Measurements from ENCODE around the gene ZEB1. TPM values are rescaled to one million over a fixed set of nuclear protein-coding genes. Genes with fewer than 3 reads are reported as not detected.
"Not testable (repeated sequence)": the region's sequence is repeated elsewhere in the genome, so short reads cannot be mapped to it uniquely, and the experiment has no call there.

The ZEB1 gene
- total RNA-seq, 4 donors from 2014 or later = 124 to 189 (median 154) TPM

DNA sequence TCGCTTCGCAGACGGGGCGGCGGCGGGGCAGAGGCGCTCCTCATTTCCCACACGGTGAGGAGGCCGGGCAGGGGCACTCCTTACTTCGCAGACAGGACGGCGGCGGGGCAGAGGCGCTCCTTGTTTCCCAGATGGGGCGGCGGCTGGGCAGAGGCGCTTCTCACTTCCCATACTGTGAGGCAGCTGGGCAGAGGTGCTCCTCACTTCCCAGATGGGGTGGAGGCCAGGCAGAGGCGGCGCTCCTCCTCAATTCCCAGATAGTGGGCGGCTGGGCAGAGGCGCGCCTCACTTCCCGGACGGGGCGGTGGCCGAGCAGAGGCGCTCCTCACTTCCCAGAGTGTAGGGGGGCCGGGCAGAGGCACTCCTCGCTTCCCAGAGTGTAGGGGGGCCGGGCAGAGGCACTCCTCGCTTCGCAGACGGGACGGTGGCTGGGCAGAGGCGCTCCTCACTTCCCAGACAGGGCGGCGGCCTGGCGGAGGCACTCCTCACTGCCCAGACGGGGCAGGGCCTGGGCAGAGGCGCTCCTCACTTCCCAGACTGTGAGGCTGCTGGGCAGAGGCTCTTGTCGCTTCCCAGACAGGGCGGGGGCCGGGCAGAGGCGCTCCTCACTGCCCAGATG lies 43.1 kb downstream of the ZEB1 start:
- H3K27me3 ChIP-seq = no peaks in the 10 kb centered on the region
- no peaks in the 10 kb centered on the region for H3K9me3 ChIP-seq
- DNase-seq (ENCODE audit: extremely low spot score) = no peak
- WGBS = 99% methylated on average over 23 of the region's 44 CpGs
- H3K4me1 ChIP-seq = peaks cover 22 to 46% (median 43%) of the 10 kb centered on the region in 4 donors
- TF ChIP-seq POLR2AphosphoS5 (IDR thresholded peaks at IDR 0.05) (no peak), POLR2A (IDR thresholded peaks at IDR 0.05; ENCODE audit: low read depth) (no peak), EP300 (IDR thresholded peaks at IDR 0.05) (no peak)
- TF ChIP-seq, protein P1, sequence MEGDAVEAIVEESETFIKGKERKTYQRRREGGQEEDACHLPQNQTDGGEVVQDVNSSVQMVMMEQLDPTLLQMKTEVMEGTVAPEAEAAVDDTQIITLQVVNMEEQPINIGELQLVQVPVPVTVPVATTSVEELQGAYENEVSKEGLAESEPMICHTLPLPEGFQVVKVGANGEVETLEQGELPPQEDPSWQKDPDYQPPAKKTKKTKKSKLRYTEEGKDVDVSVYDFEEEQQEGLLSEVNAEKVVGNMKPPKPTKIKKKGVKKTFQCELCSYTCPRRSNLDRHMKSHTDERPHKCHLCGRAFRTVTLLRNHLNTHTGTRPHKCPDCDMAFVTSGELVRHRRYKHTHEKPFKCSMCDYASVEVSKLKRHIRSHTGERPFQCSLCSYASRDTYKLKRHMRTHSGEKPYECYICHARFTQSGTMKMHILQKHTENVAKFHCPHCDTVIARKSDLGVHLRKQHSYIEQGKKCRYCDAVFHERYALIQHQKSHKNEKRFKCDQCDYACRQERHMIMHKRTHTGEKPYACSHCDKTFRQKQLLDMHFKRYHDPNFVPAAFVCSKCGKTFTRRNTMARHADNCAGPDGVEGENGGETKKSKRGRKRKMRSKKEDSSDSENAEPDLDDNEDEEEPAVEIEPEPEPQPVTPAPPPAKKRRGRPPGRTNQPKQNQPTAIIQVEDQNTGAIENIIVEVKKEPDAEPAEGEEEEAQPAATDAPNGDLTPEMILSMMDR (IDR thresholded peaks at IDR 0.05) = no peak
- no peak overlapping the region for H3K27ac ChIP-seq (replicated peaks in 1 of 4)
- intact Hi-C loops (cut with DNase I) = no loop called here
- H3K36me3 ChIP-seq = peaks cover 0 to 27% (median 14%) of the 10 kb centered on the region in 4 donors
- H3K4me3 ChIP-seq = no peak overlapping the region

DNA sequence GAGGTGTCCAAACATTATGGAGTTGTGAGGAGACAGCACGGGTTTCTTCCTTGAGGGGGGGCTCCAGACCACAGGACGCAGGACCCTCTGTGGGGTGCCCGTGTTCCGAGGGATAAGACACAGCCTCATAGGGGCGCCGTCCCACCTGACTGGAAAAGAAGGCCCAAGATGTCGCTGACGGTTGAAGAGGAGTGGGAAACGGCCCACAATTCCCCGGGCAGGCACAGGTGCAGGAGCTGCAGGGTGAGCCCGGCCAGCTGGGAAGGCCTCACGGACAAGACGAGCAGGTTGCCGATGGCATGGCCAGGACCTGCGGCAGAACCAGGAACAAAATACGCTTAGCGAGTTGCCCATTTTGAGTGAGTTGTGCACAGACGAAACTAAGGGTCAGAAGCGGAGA lies 44.7 kb downstream of the ZEB1 start:
- intact Hi-C loops (cut with DNase I); H3K27me3 ChIP-seq; H3K9me3 ChIP-seq; DNase-seq (ENCODE audit: extremely low spot score); H3K27ac ChIP-seq (replicated peaks in 1 of 4); H3K4me3 ChIP-seq: not testable (repeated sequence)
- H3K36me3 ChIP-seq = peaks cover 0 to 27% (median 14%) of the 10 kb centered on the region in 4 donors
- H3K4me1 ChIP-seq = peaks cover 16 to 34% (median 31%) of the 10 kb centered on the region in 4 donors
- 97% methylated on average over 18 of the region's 19 CpGs for WGBS

DNA sequence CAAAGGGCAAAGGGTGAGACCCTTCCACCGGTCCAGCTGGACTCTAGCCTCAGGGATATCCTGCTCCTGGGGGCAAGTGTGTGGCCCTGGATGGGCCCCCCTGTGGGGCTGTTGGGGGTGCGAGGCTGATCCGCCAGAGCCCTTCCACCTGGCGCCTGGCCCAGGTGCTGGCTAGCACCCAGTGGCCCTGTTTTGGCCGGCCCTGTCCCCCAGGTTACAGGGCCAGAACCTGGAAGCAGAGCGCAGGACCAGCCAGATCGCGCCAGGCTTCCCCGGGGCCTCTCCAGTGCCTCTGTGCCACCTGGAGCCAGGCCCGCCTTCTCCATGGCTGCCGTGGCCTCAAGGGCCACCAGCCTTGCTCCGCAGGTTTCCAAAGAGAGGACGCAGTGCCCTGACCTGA lies 45.2 kb downstream of the ZEB1 start:
- H3K9me3 ChIP-seq; intact Hi-C loops (cut with DNase I): not testable (repeated sequence)
- 83% methylated on average over 1 of the region's 13 CpGs for WGBS

DNA sequence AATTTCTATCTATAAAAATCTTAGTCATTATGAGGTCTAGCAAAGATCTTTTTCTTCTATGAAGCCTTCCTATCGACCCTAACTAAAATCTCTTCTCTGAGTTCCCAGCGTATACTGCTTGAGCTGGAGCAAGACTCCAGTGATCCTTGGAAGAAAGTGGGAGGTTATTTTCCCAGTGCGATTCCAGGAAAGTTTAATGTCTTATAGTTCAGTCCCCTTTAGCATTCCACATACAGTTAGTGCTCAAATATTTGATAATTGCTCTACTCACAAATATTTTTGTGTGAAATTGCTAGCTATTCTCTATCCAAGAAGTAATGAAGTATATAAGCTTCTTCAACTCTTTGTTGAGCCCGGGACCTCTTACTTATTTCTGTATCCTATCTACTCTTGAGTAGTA lies 47.7 kb downstream of the ZEB1 start:
- Histone ChIP-seq H3K9me3 (no peaks in the 10 kb centered on the region), H3K36me3 (peaks cover 0 to 20% (median 9%) of the 10 kb centered on the region in 4 donors), H3K27ac (replicated peaks in 1 of 4) (peak overlapping the region in 1 of 4 donors; percentile 5), H3K4me3 (no peak overlapping the region), H3K4me1 (peaks cover 0 to 18% (median 12%) of the 10 kb centered on the region in 4 donors), H3K27me3 (no peaks in the 10 kb centered on the region)
- TF ChIP-seq EP300 (IDR thresholded peaks at IDR 0.05) = no peak
- TF ChIP-seq, protein P1 (IDR thresholded peaks at IDR 0.05) = no peak
- no peak for TF ChIP-seq POLR2AphosphoS5 (IDR thresholded peaks at IDR 0.05)
- TF ChIP-seq POLR2A (IDR thresholded peaks at IDR 0.05; ENCODE audit: low read depth) = no peak
- DNase-seq (ENCODE audit: extremely low spot score) = no peak
- WGBS = 74% methylated on average over 4 of the region's 4 CpGs
- intact Hi-C loops (cut with DNase I) = no loop called here

More for the DNA sequence above, 45.2 kb downstream of the ZEB1 start:
- not testable (repeated sequence) for H3K27ac ChIP-seq (replicated peaks in 1 of 4); H3K27me3 ChIP-seq; DNase-seq (ENCODE audit: extremely low spot score); H3K4me3 ChIP-seq
- H3K4me1 ChIP-seq = peaks cover 11 to 28% (median 26%) of the 10 kb centered on the region in 4 donors
- peaks cover 0 to 27% (median 14%) of the 10 kb centered on the region in 4 donors for H3K36me3 ChIP-seq

DNA sequence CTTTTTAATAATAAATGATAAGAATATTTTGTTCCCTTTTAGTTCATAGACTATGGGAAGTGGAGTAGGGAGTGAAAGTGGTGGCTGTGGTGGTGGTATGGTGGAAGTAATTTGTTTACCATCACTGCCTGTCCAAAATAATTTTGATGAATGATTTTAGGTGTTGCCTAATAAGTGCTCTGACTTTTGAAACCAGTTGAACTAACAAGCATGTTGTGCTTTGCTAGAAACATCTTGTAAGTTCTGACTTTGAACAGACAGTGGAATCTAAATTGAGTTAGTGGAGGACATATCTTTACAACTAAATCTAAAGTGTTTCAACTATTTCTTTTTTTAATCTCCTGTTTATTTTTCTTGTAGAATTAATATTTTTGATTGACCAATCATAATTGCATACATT lies 49.7 kb downstream of the ZEB1 start:
- intact Hi-C loops (cut with DNase I) = no loop called here
- TF ChIP-seq POLR2A (IDR thresholded peaks at IDR 0.05; ENCODE audit: low read depth) (no peak), POLR2AphosphoS5 (IDR thresholded peaks at IDR 0.05) (no peak), EP300 (IDR thresholded peaks at IDR 0.05) (no peak)
- TF ChIP-seq, protein P1 (IDR thresholded peaks at IDR 0.05) = no peak
- Histone ChIP-seq H3K36me3 (peaks cover 0 to 5% (median 0%) of the 10 kb centered on the region in 4 donors), H3K27ac (replicated peaks in 1 of 4) (no peak overlapping the region), H3K4me3 (no peak overlapping the region), H3K27me3 (no peaks in the 10 kb centered on the region), H3K4me1 (peaks cover 0 to 23% (median 20%) of the 10 kb centered on the region in 4 donors), H3K9me3 (no peaks in the 10 kb centered on the region)
- no peak for DNase-seq (ENCODE audit: extremely low spot score)

DNA sequence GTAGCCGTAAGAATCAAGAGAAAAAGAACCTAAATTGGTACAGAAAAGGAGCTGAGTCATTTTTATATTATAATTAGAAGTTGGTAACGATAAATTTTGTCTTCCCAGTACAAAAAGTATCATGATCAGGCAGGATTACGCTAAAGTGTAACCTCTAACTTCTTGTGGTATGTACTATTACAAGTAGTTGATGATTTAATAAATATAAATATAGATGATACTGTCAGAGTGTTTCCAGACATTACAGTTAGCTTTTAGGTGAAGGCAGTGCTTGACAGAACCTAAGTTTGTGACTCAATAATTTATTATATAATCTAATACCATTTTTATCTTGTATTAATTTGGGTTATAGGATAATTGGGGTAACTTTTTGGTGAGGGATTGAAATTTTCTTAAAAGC lies 53.4 kb downstream of the ZEB1 start:
- Histone ChIP-seq H3K27me3 (no peaks in the 10 kb centered on the region), H3K4me3 (no peak overlapping the region), H3K9me3 (no peaks in the 10 kb centered on the region), H3K27ac (replicated peaks in 1 of 4) (no peak overlapping the region), H3K4me1 (peaks cover 3 to 29% (median 22%) of the 10 kb centered on the region in 4 donors), H3K36me3 (no peaks in the 10 kb centered on the region)
- no peak for DNase-seq (ENCODE audit: extremely low spot score)
- no peak for TF ChIP-seq POLR2AphosphoS5 (IDR thresholded peaks at IDR 0.05)
- no peak for TF ChIP-seq EP300 (IDR thresholded peaks at IDR 0.05)
- WGBS = 87% methylated on average over 3 of the region's 3 CpGs
- intact Hi-C loops (cut with DNase I) = no loop called here

Data from esophagus muscularis mucosa (tissue), 4 donors.